Brain microvascular endothelial cell (primary cell): Measurements from ENCODE around the gene ALAS2.

Experiments
- DNase-seq: peaks from one replicate; pipeline ENCODE4 v3.0.0-alpha.2; 2020
- H3K27ac ChIP-seq: fragments of 250-450 bp; sonication (Bioruptor Pico); 2 replicates; pipeline ENCODE4 v1.5.1; 2020; ENCODE audit warnings: mild to moderate bottlenecking, moderate library complexity
- H3K27me3 ChIP-seq: fragments of 250-450 bp; sonication (Bioruptor Pico); replicated peaks from 2 replicates; pipeline ENCODE4 v1.5.1; 2020; ENCODE audit warnings: mild to moderate bottlenecking
- H3K36me3 ChIP-seq: fragments of 250-450 bp; sonication (Bioruptor Pico); replicated peaks from 2 replicates; pipeline ENCODE4 v1.5.1; 2020; ENCODE audit warnings: mild to moderate bottlenecking
- H3K4me3 ChIP-seq: 2 replicates; pipeline ENCODE4 v1.5.1; 2011; ENCODE audit warnings: low read depth, mild to moderate bottlenecking, control low read depth, low read length, moderate library complexity
- CTCF ChIP-seq: IDR thresholded peaks from 2 replicates; pipeline ENCODE4 v1.5.1; 2011; ENCODE audit warnings: low read depth, mild to moderate bottlenecking, moderate library complexity, low read length, control low read depth, inconsistent platforms; ENCODE audit errors: missing control alignments
- in situ Hi-C: cut with HindIII; loops from 2 replicates; pipeline ENCODE4 v1.10.0; 2017; ENCODE audit warnings: low sequenced_read_pairs, low pct_ligation_motif_present

Gene ALAS2

GRCh38 chrX:55008571-55009358 is 22.0 kb downstream of the ALAS2 start:
- peaks cover 4% of the 10 kb centered on the region for H3K36me3 ChIP-seq
- H3K4me3 ChIP-seq, result no peak overlapping the region
- in situ Hi-C loops, result no loop called here
- no peak overlapping the region for H3K27ac ChIP-seq
- no peak for TF ChIP-seq CTCF
- DNase-seq, result no peak
- no peaks in the 10 kb centered on the region for H3K27me3 ChIP-seq

- no peak for TF ChIP-seq CTCF
- Histone ChIP-seq H3K27me3 (no peaks in the 10 kb centered on the region), H3K36me3 (peaks cover 4% of the 10 kb centered on the region), H3K4me3 (no peak overlapping the region), H3K27ac (no peak overlapping the region)
- DNase-seq, result peak; percentile 59
- in situ Hi-C loops, result no loop called here
Measured at GRCh38 chrX:55007656-55008055, 23.1 kb downstream of the ALAS2 start.

GRCh38 chrX:55006827-55007621 is 23.8 kb downstream of the ALAS2 start:
- Histone ChIP-seq H3K4me3 (no peak overlapping the region), H3K27me3 (no peaks in the 10 kb centered on the region), H3K27ac (no peak overlapping the region), H3K36me3 (peaks cover 4% of the 10 kb centered on the region)
- in situ Hi-C loops, result no loop called here
- DNase-seq, result no peak
- no peak for TF ChIP-seq CTCF

DNA sequence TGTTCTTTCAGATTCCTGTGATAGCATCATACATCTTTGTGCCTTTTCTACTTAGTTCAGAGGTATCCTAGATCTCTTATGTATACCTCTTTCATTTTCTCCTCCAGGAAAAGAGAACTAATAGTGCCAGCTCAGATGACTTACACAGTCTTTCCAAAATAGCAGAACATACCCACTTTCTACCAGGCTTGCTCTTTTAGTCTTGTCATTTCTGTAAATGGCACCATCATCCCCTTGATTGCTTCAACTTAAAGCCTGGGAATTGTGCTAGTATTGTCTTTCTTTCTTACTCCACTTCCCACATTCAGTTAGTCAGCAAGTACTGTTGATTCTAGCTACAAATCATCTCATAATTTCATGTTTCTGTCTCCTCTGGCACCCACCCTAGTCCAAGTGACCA is 25.5 kb downstream of the ALAS2 start:
- H3K4me3 ChIP-seq, result no peak overlapping the region
- peaks cover 4% of the 10 kb centered on the region for H3K36me3 ChIP-seq
- H3K27ac ChIP-seq, result no peak overlapping the region
- TF ChIP-seq CTCF, result no peak
- no peaks in the 10 kb centered on the region for H3K27me3 ChIP-seq
- no peak for DNase-seq
- in situ Hi-C loops, result no loop called here

- Histone ChIP-seq H3K27me3 (no peaks in the 10 kb centered on the region), H3K27ac (no peak overlapping the region), H3K4me3 (no peak overlapping the region), H3K36me3 (peaks cover 4% of the 10 kb centered on the region)
- DNase-seq, result no peak
- in situ Hi-C loops, result no loop called here
- TF ChIP-seq CTCF, result no peak
Measured at GRCh38 chrX:55004231-55004630, 26.5 kb downstream of the ALAS2 start.
